Osteocyte (in vitro differentiated cells): ENCODE measurements around the gene NUCB2. TPM values are rescaled to one million over a fixed set of nuclear protein-coding genes. Genes with fewer than 3 reads are reported as not detected.

Source experiments
- DNase-seq: peaks from one replicate; pipeline ENCODE4 v3.0.0; 2021; ENCODE audit warnings: mixed read lengths; ENCODE audit not compliant: unreplicated experiment; ENCODE audit errors: extremely low spot score
- H3K27ac Mint-ChIP-seq: one replicate; pipeline ENCODE4 v1.8.0; 2021; ENCODE audit warnings: mild to moderate bottlenecking, mixed read lengths; ENCODE audit not compliant: unreplicated experiment
- H3K27me3 Mint-ChIP-seq: one replicate; pipeline ENCODE4 v1.8.0; 2021; ENCODE audit warnings: mixed read lengths; ENCODE audit not compliant: unreplicated experiment
- H3K36me3 Mint-ChIP-seq: one replicate; pipeline ENCODE4 v1.8.0; 2021; ENCODE audit warnings: mixed read lengths; ENCODE audit not compliant: unreplicated experiment
- H3K4me1 Mint-ChIP-seq: one replicate; pipeline ENCODE4 v1.8.0; 2021; ENCODE audit warnings: mixed read lengths; ENCODE audit not compliant: unreplicated experiment
- H3K4me3 Mint-ChIP-seq: one replicate; pipeline ENCODE4 v1.8.0; 2021; ENCODE audit warnings: mild to moderate bottlenecking, moderate library complexity, mixed read lengths; ENCODE audit not compliant: unreplicated experiment
- H3K9me3 Mint-ChIP-seq: one replicate; pipeline ENCODE4 v1.8.0; 2021; ENCODE audit warnings: mixed read lengths; ENCODE audit not compliant: unreplicated experiment
- CTCF ChIP-seq: fragments of 200-600 bp; sonication (generic); IDR thresholded peaks from 2 replicates; pipeline ENCODE4 v1.5.0; 2021; ENCODE audit warnings: antibody characterized with exemption, mild to moderate bottlenecking, moderate library complexity
- total RNA-seq: library from RNA; stranded (reverse); gene quantifications from 2 replicates; pipeline ENCODE4 v1.2.1, GENCODE V29; 2021

NUCB2 gene
- total RNA-seq, 1 donor from 2014 or later: 78.8 TPM

DNA sequence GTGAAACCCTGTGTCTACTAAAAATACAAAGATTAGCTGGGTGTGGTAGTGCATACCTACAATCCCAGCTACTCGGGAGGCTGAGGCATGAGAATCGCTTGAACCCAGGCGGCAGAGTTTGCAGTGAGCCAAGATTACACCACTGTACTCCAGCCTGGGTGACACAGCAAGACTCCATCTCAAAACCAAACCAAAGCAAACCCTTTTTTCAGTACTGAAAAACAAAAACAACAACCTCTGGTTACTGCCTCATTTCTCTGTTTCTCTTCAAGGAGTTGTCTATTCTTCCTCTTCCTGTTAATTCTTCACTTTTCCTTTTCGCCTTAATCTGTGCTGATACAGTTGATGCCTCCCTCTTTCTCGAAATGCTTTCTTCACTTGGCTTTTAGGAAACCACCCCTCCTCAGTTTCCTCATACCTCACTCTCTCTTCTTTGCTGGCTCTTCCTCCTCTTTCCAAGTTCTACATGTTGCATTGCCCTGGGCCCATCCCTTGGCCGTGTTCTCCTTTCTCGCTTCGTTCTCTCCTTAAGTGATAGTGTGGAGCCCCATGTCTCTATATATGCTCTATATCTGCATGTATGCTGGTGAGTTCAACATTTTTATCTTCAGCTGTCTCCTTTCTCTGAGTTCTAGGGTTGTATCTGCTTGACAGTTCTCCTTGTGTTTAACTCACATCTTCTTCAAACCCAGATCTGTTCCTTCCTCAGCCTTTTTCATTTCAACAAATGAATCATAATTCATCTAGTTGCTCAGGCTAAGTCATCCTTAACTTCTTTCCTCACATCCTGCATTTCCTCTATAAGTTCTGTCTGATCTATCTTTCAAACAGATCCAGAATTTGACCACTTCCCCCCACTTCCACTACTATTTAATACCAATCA lies 37.1 kb downstream of the NUCB2 start:
- H3K27me3 Mint-ChIP-seq: no peaks in the 10 kb centered on the region
- no peaks in the 10 kb centered on the region for H3K9me3 Mint-ChIP-seq
- no peak overlapping the region for H3K4me3 Mint-ChIP-seq
- DNase-seq: no peak
- peaks cover 12% of the 10 kb centered on the region for H3K36me3 Mint-ChIP-seq
- H3K4me1 Mint-ChIP-seq: no peaks in the 10 kb centered on the region
- H3K27ac Mint-ChIP-seq: no peak overlapping the region
- no peak for TF ChIP-seq CTCF

- H3K27ac Mint-ChIP-seq: no peak overlapping the region
- H3K36me3 Mint-ChIP-seq: peaks cover 12% of the 10 kb centered on the region
- no peak for DNase-seq
- H3K27me3 Mint-ChIP-seq: no peaks in the 10 kb centered on the region
- H3K9me3 Mint-ChIP-seq: no peaks in the 10 kb centered on the region
- H3K4me3 Mint-ChIP-seq: no peak overlapping the region
- TF ChIP-seq CTCF: no peak
- H3K4me1 Mint-ChIP-seq: no peaks in the 10 kb centered on the region
Measured at GRCh38 chr11:17314232-17314547, 37.7 kb downstream of the NUCB2 start.

GRCh38 chr11:17314904-17315426 lies 38.4 kb downstream of the NUCB2 start:
- H3K4me1 Mint-ChIP-seq: no peaks in the 10 kb centered on the region
- H3K27ac Mint-ChIP-seq: no peak overlapping the region
- peaks cover 13% of the 10 kb centered on the region for H3K36me3 Mint-ChIP-seq
- DNase-seq: no peak
- no peaks in the 10 kb centered on the region for H3K9me3 Mint-ChIP-seq
- H3K27me3 Mint-ChIP-seq: no peaks in the 10 kb centered on the region
- no peak overlapping the region for H3K4me3 Mint-ChIP-seq
- TF ChIP-seq CTCF: no peak

GRCh38 chr11:17328871-17329494 lies 52.4 kb downstream of the NUCB2 start:
- DNase-seq: no peak
- no peak overlapping the region for H3K27ac Mint-ChIP-seq
- peaks cover 9% of the 10 kb centered on the region for H3K9me3 Mint-ChIP-seq
- no peaks in the 10 kb centered on the region for H3K4me1 Mint-ChIP-seq
- H3K36me3 Mint-ChIP-seq: peaks cover 25% of the 10 kb centered on the region
- no peak overlapping the region for H3K4me3 Mint-ChIP-seq
- no peaks in the 10 kb centered on the region for H3K27me3 Mint-ChIP-seq
- no peak for TF ChIP-seq CTCF

DNA sequence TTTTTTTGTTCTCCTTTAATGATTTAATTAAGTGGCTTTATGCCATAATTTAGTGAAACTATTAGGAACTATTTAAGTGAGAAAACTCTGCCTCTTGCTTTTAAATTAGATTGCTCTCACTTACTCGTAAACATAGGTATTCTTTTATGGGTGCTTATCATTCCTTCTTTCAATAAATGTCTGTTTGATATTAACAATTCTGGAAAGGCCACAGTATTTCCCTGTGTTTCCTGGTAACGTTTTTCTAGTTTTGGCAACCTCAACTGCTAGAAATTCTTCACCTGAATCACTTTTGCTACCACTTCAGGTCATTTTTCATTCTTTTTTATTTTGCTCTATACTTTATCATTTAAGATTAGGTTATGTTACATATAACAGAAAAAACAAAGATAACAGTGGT lies 55.1 kb downstream of the NUCB2 start:
- H3K9me3 Mint-ChIP-seq: no peaks in the 10 kb centered on the region
- DNase-seq: no peak
- peaks cover 18% of the 10 kb centered on the region for H3K36me3 Mint-ChIP-seq
- TF ChIP-seq CTCF: no peak
- H3K27me3 Mint-ChIP-seq: no peaks in the 10 kb centered on the region
- H3K4me3 Mint-ChIP-seq: no peak overlapping the region
- H3K4me1 Mint-ChIP-seq: no peaks in the 10 kb centered on the region
- no peak overlapping the region for H3K27ac Mint-ChIP-seq
